GM19043 (cell line): ENCODE results near the gene C10orf90.

Source experiments
- ATAC-seq: cut with Tn5 transposase; IDR thresholded peaks from one replicate; pipeline ENCODE4 v1.9.1; 2021; ENCODE audit warnings: low read depth; ENCODE audit not compliant: unreplicated experiment

Gene C10orf90

GRCh38 chr10:126592901-126593300, 77.6 kb downstream of the C10orf90 start:
- no peak for ATAC-seq

DNA sequence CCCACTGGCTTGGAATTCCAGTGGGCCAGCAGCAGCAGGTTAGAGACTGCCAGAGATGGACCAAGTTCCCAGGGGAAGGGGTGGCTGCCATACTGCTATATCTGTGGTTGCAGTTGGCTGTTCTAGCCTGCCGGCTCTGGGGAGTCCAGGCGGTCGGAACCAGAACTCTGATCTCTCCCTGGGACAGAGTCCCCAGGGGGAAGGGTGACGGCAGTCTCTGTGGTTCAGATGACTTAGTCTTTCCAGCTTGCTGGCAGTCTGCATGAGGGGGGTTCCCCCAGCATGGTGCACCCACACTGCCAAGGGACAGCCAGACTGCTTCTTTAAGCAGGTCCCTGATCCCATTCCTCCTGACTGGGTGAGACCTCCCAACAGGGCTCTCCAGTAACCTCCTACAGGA, 82.5 kb downstream of the C10orf90 start:
- no peak for ATAC-seq

GRCh38 chr10:126586878-126587277, 83.6 kb downstream of the C10orf90 start:
- ATAC-seq: no peak

GRCh38 chr10:126586128-126586527, 84.4 kb downstream of the C10orf90 start:
- no peak for ATAC-seq

DNA sequence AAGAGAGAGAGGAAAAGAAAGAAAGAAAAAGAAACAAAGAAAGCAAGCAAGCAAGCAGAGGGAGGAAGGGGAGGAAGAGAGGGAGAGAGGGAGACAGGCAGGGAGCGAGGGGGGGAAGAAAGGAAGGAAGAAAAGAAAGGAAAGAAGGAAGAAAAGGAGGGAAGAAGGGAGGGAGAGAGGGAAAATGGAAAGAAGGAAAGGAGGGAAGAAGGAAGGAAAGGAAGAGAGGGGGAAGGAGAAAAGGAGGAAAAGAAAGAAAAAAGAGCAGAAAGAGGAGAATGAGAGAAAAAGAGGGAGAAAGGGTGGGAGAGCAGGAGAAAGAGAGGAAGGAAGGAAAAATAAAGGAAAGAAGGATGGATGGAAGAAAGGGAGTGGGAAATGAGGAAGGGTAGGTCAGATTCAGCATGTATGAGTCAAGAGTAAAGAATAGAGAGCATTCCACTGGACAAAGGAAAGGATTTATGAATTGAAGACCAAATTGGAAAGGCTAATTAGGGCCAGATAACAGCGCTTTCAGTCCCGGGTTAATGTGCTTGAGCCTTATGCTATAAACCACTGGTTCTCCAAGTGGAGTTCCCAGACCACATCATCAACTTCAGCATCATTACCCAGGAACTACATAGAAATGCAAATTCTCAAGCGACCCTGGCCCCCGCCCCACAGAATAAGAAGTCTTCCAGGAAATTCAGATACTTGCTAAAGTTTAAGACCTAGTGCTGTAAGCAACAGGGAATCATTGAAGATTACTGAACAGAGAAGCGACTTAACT, 85.1 kb downstream of the C10orf90 start:
- ATAC-seq: no peak

GRCh38 chr10:126584836-126585235, 85.7 kb downstream of the C10orf90 start:
- no peak for ATAC-seq

GRCh38 chr10:126583552-126584200, 86.8 kb downstream of the C10orf90 start:
- no peak for ATAC-seq

GRCh38 chr10:126581648-126582046, 88.8 kb downstream of the C10orf90 start:
- ATAC-seq: no peak

- ATAC-seq: no peak
These were observed 89.4 kb downstream of the C10orf90 start for GRCh38 chr10:126580873-126581647.

DNA sequence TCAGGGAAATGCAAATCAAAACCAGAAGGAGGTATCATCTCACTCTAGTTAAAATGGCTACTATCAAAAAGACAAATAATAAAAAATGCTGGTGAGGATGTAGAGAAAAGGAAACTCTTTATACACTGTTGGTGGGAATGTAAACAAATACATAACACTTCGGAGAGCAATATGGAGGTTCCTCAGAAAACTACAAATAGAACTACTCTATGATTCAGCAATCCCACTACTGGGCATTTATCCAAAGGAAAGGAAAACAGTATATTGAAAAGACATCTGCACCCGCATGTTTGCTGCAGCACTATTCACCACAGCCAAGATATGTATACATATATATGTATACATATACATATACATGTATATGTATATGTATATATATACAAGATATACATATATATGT, 94.2 kb downstream of the C10orf90 start:
- no peak for ATAC-seq

DNA sequence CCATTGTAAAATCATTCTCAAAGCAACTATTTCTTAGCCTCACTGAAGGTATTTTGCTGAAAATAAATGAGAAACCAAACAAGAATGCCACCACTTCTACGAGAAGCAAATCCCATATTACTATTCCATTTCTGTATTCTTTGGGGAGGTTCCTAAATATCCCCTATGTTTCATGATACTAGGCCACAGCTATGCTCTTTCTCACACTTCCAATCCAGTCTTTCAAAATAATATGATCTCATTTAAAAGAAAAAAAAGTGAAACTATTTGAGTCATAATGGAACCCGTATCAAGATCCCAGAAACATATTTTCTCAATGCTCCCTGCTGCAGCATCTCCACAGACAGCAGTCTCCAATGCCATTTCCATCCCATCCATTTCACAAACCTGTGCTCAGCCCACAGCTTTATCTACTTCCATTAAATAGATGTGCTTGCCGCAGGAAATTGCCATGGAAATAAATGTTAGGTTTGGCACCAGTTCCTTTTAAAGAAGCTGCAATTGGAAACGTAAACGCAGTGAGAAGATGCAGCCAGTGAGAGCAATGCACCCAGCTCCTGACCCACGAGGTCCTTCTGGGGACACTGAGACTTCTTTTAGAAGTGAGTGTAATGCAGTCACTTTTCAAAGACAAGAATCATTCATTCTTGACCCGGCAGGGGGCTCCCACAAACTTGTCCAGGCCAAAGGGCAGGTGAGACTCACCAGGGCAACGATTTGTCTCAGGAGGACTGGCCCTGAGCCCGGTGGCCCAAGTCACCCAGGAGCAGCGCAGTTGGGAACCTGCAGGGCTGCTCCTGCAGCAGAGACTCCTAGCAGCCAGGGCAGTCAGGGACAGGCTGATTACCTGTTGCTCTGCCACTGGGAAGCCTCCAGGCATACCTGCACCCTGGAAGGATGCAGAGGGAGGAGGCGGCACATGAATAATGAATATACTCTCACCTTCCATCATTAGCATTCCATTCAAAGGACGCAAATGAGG, 99.6 kb downstream of the C10orf90 start:
- ATAC-seq: no peak

DNA sequence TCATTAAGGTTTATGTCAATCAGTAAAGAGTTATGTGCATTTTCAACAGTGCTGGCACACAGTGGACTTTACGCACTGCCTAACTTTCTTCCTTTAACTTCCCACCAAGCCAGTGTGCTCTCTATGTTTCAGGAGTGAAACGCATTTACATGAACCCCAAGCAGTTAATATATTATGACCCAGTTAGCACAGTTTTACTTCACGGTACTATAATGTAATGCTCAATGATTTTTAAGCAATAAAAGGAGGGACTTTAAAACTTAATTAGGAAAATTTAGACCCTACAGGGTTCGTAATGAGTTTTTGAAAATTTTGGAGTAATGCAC, 100.3 kb downstream of the C10orf90 start:
- ATAC-seq: no peak

DNA sequence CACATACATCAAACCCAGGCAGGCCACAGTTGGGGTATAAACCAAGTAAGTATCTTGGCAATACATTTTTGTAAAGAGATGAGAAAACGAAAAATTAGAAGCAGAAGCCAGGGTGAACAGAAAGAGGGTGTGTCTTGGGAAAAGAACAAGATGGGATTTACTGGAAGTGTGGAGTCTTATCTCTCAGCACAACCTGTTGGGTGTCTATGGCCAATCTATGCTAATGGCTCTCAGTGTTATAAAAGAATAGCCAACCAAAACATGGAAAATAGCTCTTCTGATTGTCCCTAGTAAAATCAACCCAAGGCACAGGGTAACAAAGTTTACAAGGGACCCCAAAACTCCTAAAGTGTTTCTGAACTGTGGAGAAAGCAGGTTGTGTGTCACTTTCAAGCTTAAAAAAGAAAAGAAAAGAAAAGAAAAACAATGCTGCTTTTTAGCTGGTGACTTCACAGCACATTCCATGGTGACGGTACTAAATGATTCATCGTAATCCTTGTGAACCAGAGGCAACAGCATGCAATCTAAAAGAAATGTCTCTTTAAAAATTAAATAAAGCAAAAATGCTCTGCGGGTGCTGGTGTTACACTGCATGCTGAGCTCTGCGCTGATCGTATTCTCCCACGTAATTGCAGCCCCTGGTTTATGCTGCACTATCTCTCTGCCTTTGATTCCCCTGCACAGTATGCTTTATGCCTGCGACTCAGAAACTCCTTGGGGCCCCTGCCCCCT, 100.8 kb downstream of the C10orf90 start:
- ATAC-seq: no peak

GRCh38 chr10:126568809-126569385, 101.6 kb downstream of the C10orf90 start:
- no peak for ATAC-seq

GRCh38 chr10:126565871-126566270, 104.6 kb downstream of the C10orf90 start:
- ATAC-seq: no peak

DNA sequence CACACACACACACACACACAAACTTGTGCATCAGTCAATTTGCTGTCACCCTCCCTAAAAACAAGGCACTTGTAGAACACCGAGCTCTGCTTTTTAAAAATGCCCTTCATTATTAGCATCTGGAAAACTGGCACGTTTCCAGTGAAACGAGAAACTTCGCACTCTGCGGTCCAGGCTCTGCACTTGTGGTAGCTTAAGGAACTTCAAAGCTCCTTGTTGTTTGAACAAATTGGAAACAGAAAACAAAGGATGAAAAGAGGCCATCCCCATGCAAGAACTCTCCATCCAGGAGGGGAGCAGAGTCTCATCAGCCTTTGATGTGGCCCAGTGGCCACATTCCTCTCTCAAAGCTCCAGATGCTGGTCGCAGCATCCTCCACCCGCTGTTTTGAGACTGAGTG, 105.1 kb downstream of the C10orf90 start:
- ATAC-seq: no peak

DNA sequence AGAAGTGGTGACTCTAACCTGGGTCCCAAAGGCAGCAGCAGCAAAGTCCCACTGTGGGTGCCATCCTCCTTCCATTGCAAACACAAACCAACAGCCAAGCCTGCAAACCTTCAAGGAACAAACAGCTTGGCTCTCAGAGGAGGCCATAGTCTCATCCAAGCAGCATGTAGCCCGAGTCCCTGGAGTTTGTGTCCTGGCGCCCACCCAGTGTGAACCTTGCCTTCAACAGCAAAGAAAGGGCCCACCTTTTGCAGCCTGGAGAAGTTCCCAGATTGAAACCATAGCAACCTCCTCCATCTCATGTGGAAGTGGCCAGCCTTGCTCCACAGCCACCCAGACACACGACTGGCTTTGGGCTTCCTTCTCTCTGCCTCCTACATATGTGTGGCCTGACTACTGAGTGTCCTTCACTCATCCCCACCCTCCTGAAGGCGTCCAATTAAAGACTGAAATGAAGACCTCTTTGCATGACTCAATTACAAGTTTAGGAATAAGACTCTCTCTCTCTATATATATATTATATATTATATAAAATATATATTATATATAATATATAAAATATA, 106.1 kb downstream of the C10orf90 start:
- no peak for ATAC-seq

- ATAC-seq: no peak
These were observed 107.1 kb downstream of the C10orf90 start for GRCh38 chr10:126563361-126563760.
